T47D (cell line): ENCODE data around the gene RELN.
A peak's percentile ranks its signal among the peaks of the same experiment; 100 is the strongest.

ENCODE experiments used
- DNase-seq, 2 experiments: peaks; one replicate each; pipeline versions ENCODE4 v3.0.0 to v3.0.0-alpha.2; 2011 to 2012; ENCODE audit warnings: low read depth in 1 of 2, low spot score in 1 of 2
- JUND ChIP-seq: IDR thresholded peaks from 2 replicates; pipeline ENCODE4 v1.6.1; 2012; ENCODE audit warnings: low read depth
- in situ Hi-C: cut with HindIII; loops from 2 replicates; pipeline ENCODE4 v1.10.0; 2016; ENCODE audit warnings: low sequenced_read_pairs, low pct_unique_long_range_greater_than_20kb

RELN gene

GRCh38 chr7:103649052-103649451, 340.4 kb downstream of the RELN start:
- DNase-seq = no peak
- TF ChIP-seq JUND = no peak
- in situ Hi-C loops = no loop called here

GRCh38 chr7:103648135-103648534, 341.3 kb downstream of the RELN start:
- in situ Hi-C loops = no loop called here
- no peak for DNase-seq
- no peak for TF ChIP-seq JUND

GRCh38 chr7:103644319-103644718, 345.1 kb downstream of the RELN start:
- in situ Hi-C loops = no loop called here
- DNase-seq = no peak
- no peak for TF ChIP-seq JUND

GRCh38 chr7:103640031-103640779, 349.3 kb downstream of the RELN start:
- DNase-seq = no peak
- no peak for TF ChIP-seq JUND
- in situ Hi-C loops = no loop called here

- DNase-seq = no peak
- in situ Hi-C loops = no loop called here
- no peak for TF ChIP-seq JUND
These were observed 351.7 kb downstream of the RELN start for GRCh38 chr7:103637726-103638125.

- TF ChIP-seq JUND = no peak
- no peak for DNase-seq
- in situ Hi-C loops = no loop called here
These were observed 352.4 kb downstream of the RELN start for GRCh38 chr7:103637094-103637493.

- DNase-seq = peak; percentile 4 to 37
- TF ChIP-seq JUND = no peak
- in situ Hi-C loops = no loop called here
These were observed 353.3 kb downstream of the RELN start for GRCh38 chr7:103636153-103636552.

GRCh38 chr7:103632972-103633371, 356.5 kb downstream of the RELN start:
- no peak for TF ChIP-seq JUND
- in situ Hi-C loops = no loop called here
- no peak for DNase-seq

- TF ChIP-seq JUND = no peak
- DNase-seq = no peak
- in situ Hi-C loops = no loop called here
These were observed 357.3 kb downstream of the RELN start for GRCh38 chr7:103632005-103632639.

GRCh38 chr7:103630318-103630717, 359.1 kb downstream of the RELN start:
- TF ChIP-seq JUND = no peak
- peak in 1 of 2 experiments; percentile 15 for DNase-seq
- in situ Hi-C loops = no loop called here

- TF ChIP-seq JUND = no peak
- in situ Hi-C loops = no loop called here
- no peak for DNase-seq
These were observed 360.7 kb downstream of the RELN start for GRCh38 chr7:103628742-103629141.

- DNase-seq = no peak
- no peak for TF ChIP-seq JUND
- in situ Hi-C loops = no loop called here
These were observed 362.7 kb downstream of the RELN start for GRCh38 chr7:103626776-103627175.

- in situ Hi-C loops = no loop called here
- no peak for TF ChIP-seq JUND
- DNase-seq = no peak
These were observed 367.2 kb downstream of the RELN start for GRCh38 chr7:103622274-103622673.
